ENCODE data around the gene ART5. TPM values are rescaled to one million over a fixed set of nuclear protein-coding genes. Genes with fewer than 3 reads are reported as not detected.
"Not testable (repeated sequence)": the region's sequence is repeated elsewhere in the genome, so short reads cannot be mapped to it uniquely, and the experiment has no call there.

ART5 gene
- total RNA-seq, 4 donors from 2014 or later = 0.64 TPM; not detected in 3

GRCh38 chr11:3648843-3649242, 7.1 kb upstream of the ART5 start:
- intact Hi-C loops (cut with DNase I; ENCODE audit: low total_unique reads) = loop anchor here (5.0 kb wide), 1 partner anchor 323 kb away; no protein-coding TSS in a partner anchor
- H3K27ac ChIP-seq; H3K9me3 ChIP-seq; H3K36me3 ChIP-seq; DNase-seq; in situ Hi-C loops (cut with MboI; ENCODE audit: low pct_ligation_motif_present in 1 of 4, low pct_unique_long_range_greater_than_20kb in 1 of 4, low sequenced_read_pairs in 3 of 4); H3K4me3 ChIP-seq: not testable (repeated sequence)
- 54 to 83% methylated on average over 6 to 13 of the region's 13 CpGs for WGBS, 2 donors (ENCODE audit: low coverage in 1 of 2)
- peaks cover 37% of the 10 kb centered on the region for H3K27me3 ChIP-seq
- peaks cover 0 to 32% (median 2%) of the 10 kb centered on the region in 4 donors for H3K4me1 ChIP-seq

GRCh38 chr11:3645552-3645951, 3.8 kb upstream of the ART5 start:
- Histone ChIP-seq H3K36me3 (no peaks in the 10 kb centered on the region), H3K27ac (no peak overlapping the region), H3K27me3 (peaks cover 46% of the 10 kb centered on the region), H3K4me1 (peaks cover 0 to 49% (median 17%) of the 10 kb centered on the region in 4 donors), H3K4me3 (no peak overlapping the region), H3K9me3 (no peaks in the 10 kb centered on the region)
- in situ Hi-C loops (cut with MboI; ENCODE audit: low pct_ligation_motif_present in 1 of 4, low pct_unique_long_range_greater_than_20kb in 1 of 4, low sequenced_read_pairs in 3 of 4) (no loop called here), intact Hi-C loops (cut with DNase I; ENCODE audit: low total_unique reads) (loop anchor here (5.0 kb wide), 1 partner anchor 327 kb away; no protein-coding TSS in a partner anchor)
- no peak for TF ChIP-seq CTCF (IDR thresholded peaks at IDR 0.05)
- TF ChIP-seq EP300 (IDR thresholded peaks at IDR 0.05; ENCODE audit: low read depth) = no peak
- no peak for TF ChIP-seq POLR2AphosphoS5 (IDR thresholded peaks at IDR 0.05)
- no peak for TF ChIP-seq POLR2A (IDR thresholded peaks at IDR 0.05)
- 72 to 75% methylated on average over 6 to 7 of the region's 7 CpGs for WGBS, 2 donors (ENCODE audit: low coverage in 1 of 2)
- no peak for DNase-seq

DNA sequence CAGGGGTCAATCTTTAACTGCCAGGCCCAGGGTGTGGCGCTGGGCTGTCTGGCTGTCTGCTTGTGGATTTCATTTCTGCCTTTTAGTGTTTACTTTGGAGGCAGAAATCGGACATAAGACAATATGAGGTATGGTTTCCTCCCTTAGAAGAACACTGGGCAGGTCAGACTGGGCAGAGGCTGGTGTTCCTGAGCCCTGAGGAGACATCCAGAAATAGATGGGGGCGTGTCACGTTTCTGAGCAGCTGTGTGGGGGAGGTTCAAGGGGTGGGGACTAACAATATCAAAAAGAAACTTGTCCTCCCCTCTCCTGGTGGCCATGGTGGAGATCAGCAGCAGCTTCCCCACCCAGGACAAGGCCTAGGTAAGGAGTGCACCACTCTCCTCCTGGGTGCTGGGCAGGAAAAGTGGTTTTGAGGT, 3.0 kb upstream of the ART5 start, which contains the start of gene ART1:
Gene ART1, plus strand, starts transcription at position 312 of the 419 bp plus-strand sequence. CDS start 14,086 bp downstream, outside the sequence.
- intact Hi-C loops (cut with DNase I; ENCODE audit: low total_unique reads) = loop anchor here (5.0 kb wide), 1 partner anchor 327 kb away; no protein-coding TSS in a partner anchor
- DNase-seq = no peak
- in situ Hi-C loops (cut with MboI; ENCODE audit: low pct_ligation_motif_present in 1 of 4, low pct_unique_long_range_greater_than_20kb in 1 of 4, low sequenced_read_pairs in 3 of 4) = no loop called here
- no peaks in the 10 kb centered on the region for H3K36me3 ChIP-seq
- TF ChIP-seq CTCF (IDR thresholded peaks at IDR 0.05) (peak in 1 of 5 experiments; percentile 22), EP300 (IDR thresholded peaks at IDR 0.05; ENCODE audit: low read depth) (no peak)
- no peaks in the 10 kb centered on the region for H3K9me3 ChIP-seq
- peaks cover 0 to 49% (median 17%) of the 10 kb centered on the region in 4 donors for H3K4me1 ChIP-seq
- 31 to 53% methylated on average over 4 of the region's 4 CpGs for WGBS, 2 donors (ENCODE audit: low coverage in 1 of 2)
- H3K27ac ChIP-seq = peak within 1 kb of the TSS in 1 of 4 donors; percentile 20
- no peak within 1 kb of the TSS for H3K4me3 ChIP-seq
- H3K27me3 ChIP-seq = peaks cover 42% of the 10 kb centered on the region

GRCh38 chr11:3643102-3643546, 1.3 kb upstream of the ART5 start:
- intact Hi-C loops (cut with DNase I; ENCODE audit: low total_unique reads); DNase-seq; in situ Hi-C loops (cut with MboI; ENCODE audit: low pct_ligation_motif_present in 1 of 4, low pct_unique_long_range_greater_than_20kb in 1 of 4, low sequenced_read_pairs in 3 of 4); H3K9me3 ChIP-seq; H3K36me3 ChIP-seq; H3K27ac ChIP-seq: not testable (repeated sequence)
- Histone ChIP-seq H3K4me1 (peaks cover 0 to 35% (median 17%) of the 10 kb centered on the region in 4 donors), H3K4me3 (peak overlapping the region in 1 of 4 donors; percentile 65), H3K27me3 (peaks cover 28% of the 10 kb centered on the region)
- whole genome bisulfite sequencing, 2 donors (ENCODE audit: low coverage in 1 of 2) = 35 to 100% methylated on average over 1 to 11 of the region's 11 CpGs

DNA sequence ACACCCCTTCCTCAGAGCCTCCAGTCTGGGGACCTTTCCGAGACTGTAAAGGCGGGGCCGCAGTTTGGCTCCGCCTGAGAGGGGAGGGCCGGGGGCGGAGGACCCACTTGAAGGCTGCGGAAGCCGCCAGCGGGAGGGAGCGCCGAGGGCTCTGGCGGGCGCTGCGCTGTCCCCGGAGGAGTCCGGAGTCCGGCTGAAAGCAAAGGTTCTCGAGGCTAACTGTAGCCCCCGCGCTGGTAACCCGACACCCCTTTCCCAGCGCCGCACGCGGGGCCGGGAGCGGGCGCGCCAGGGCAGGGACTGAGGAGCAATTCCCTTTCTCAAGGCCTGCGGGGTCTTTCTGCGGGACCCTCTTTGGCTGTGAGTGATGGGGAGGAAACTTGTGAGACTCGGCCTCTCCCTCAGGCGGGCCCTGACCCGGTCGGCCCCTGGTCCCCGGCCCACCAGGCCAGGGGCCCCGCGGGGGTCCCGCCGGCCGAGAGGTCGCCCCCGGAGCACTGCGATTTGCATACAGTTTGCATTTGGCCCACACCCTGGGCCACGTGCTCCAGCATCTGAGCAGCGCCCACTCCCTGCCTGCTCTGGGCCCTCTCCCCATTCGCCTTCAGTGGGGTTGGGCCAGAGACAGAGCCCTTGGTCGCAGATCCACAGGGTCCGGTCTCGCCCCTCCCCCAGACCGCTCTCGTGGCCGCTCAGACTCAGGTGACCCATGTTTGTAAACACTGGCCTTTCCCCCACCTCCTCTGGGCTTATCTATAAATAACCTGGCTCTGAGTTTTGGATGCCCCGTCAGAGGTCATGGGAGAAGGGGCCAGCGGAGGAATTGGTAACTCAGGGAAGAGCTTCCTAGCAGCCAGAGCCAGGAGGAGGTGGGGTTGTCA, 519 bp upstream of the ART5 start:
- H3K27ac ChIP-seq = peak overlapping the region in 3 of 4 donors; percentile 9 to 49 (median 46)
- H3K4me1 ChIP-seq = peaks cover 0 to 32% (median 17%) of the 10 kb centered on the region in 4 donors
- in situ Hi-C loops (cut with MboI; ENCODE audit: low pct_ligation_motif_present in 1 of 4, low pct_unique_long_range_greater_than_20kb in 1 of 4, low sequenced_read_pairs in 3 of 4) = no loop called here
- TF ChIP-seq CTCF (IDR thresholded peaks at IDR 0.05) = no peak
- no peak for TF ChIP-seq EP300 (IDR thresholded peaks at IDR 0.05; ENCODE audit: low read depth)
- peak; percentile 33 for TF ChIP-seq POLR2A (IDR thresholded peaks at IDR 0.05)
- TF ChIP-seq POLR2AphosphoS5 (IDR thresholded peaks at IDR 0.05) = peak; percentile 14 to 30 (median 16)
- peaks cover 25% of the 10 kb centered on the region for H3K27me3 ChIP-seq
- peak overlapping the region; percentile 13 to 65 (median 32) for H3K4me3 ChIP-seq
- no peaks in the 10 kb centered on the region for H3K9me3 ChIP-seq
- no peaks in the 10 kb centered on the region for H3K36me3 ChIP-seq
- peak; percentile 74 for DNase-seq
- 4% methylated on average over 41 of the region's 55 CpGs; no CpG with 5 or more reads in 1 of the 2 donors for WGBS, 2 donors (ENCODE audit: low coverage in 1 of 2)
- intact Hi-C loops (cut with DNase I; ENCODE audit: low total_unique reads) = no loop called here
